Activated T-cell treated with anti-CD3 and anti-CD28 coated beads for 1 hour (primary cell): ENCODE measurements around the gene ALDH8A1.

ENCODE experiments used
- DNase-seq: peaks from one replicate; pipeline ENCODE4 v3.0.0-alpha.2; 2020; ENCODE audit warnings: low read depth

The ALDH8A1 gene

GRCh38 chr6:134949927-134950326 lies at the start of gene ALDH8A1:
Gene ALDH8A1 (minus strand): TSS chr6:134950101. CDS start chr6:134950053, 48 bp downstream.
- no peak for DNase-seq

GRCh38 chr6:134999107-134999506 lies 49.2 kb upstream of the ALDH8A1 start:
- no peak for DNase-seq

- DNase-seq: no peak
Observed at GRCh38 chr6:134997133-134997995, 47.5 kb upstream of the ALDH8A1 start.

- DNase-seq: no peak
Observed at GRCh38 chr6:134995536-134995935, 45.6 kb upstream of the ALDH8A1 start.

- no peak for DNase-seq
Observed at GRCh38 chr6:134994431-134994830, 44.5 kb upstream of the ALDH8A1 start.

- DNase-seq: no peak
Observed at GRCh38 chr6:134992155-134992554, 42.3 kb upstream of the ALDH8A1 start.

- no peak for DNase-seq
Observed at GRCh38 chr6:134990262-134990661, 40.4 kb upstream of the ALDH8A1 start.

- no peak for DNase-seq
Observed at GRCh38 chr6:134984821-134985220, 34.9 kb upstream of the ALDH8A1 start.

GRCh38 chr6:134983823-134984222 lies 33.9 kb upstream of the ALDH8A1 start:
- DNase-seq: no peak

GRCh38 chr6:134982161-134982560 lies 32.3 kb upstream of the ALDH8A1 start:
- no peak for DNase-seq

- no peak for DNase-seq
Observed at GRCh38 chr6:134980846-134981245, 30.9 kb upstream of the ALDH8A1 start.

GRCh38 chr6:134979142-134979541 lies 29.2 kb upstream of the ALDH8A1 start:
- DNase-seq: no peak

- DNase-seq: no peak
Observed at GRCh38 chr6:134974370-134974769, 24.5 kb upstream of the ALDH8A1 start.

- DNase-seq: no peak
Observed at GRCh38 chr6:134967711-134968110, 17.8 kb upstream of the ALDH8A1 start.

GRCh38 chr6:134964451-134965203 lies 14.7 kb upstream of the ALDH8A1 start:
- no peak for DNase-seq

GRCh38 chr6:134962421-134962820 lies 12.5 kb upstream of the ALDH8A1 start:
- DNase-seq: no peak

GRCh38 chr6:134961366-134961765 lies 11.5 kb upstream of the ALDH8A1 start:
- DNase-seq: no peak

- DNase-seq: no peak
Observed at GRCh38 chr6:134959603-134960002, 9.7 kb upstream of the ALDH8A1 start.

- no peak for DNase-seq
Observed at GRCh38 chr6:134956676-134957075, 6.8 kb upstream of the ALDH8A1 start.

GRCh38 chr6:134956032-134956431 lies 6.1 kb upstream of the ALDH8A1 start:
- DNase-seq: no peak

- DNase-seq: no peak
Observed at GRCh38 chr6:134954272-134955000, 4.5 kb upstream of the ALDH8A1 start.

GRCh38 chr6:134951494-134952263 lies 1.8 kb upstream of the ALDH8A1 start:
- no peak for DNase-seq
